T1000 (cell line): ENCODE measurements around the gene CD96.

Experiments
- DNase-seq: peaks from one replicate; lab custom pipeline; 2025; ENCODE audit warnings: mixed read lengths; lab: John Stamatoyannopoulos, UW

Gene CD96

DNA sequence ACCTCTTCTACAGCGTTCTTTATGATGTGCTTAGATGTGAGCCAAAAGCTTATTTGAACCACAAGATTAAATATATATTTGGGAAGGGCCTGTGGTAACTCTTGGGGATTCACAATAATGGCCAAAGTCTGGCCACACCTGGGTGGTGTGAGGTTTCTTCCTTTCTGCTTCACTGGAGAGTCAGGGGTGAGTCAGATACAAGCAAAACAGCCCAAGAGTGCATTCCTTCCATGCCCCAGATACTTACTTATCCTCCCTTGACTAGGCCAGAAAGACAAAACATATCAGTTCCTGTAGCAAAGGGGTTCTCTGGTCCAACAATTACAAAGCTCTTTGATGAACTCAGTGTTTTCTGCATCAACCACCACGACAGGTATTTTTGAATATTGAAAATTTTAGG lies 52.2 kb downstream of the CD96 start:
- DNase-seq: no peak

GRCh38 chr3:111594781-111595180 lies 52.8 kb downstream of the CD96 start:
- DNase-seq: no peak

GRCh38 chr3:111595232-111595631 lies 53.2 kb downstream of the CD96 start, which contains the start of gene ZBED2:
Gene ZBED2, minus strand, starts transcription at chr3:111595346. Its CDS starts 1,145 bp downstream, at chr3:111594201.
- no peak for DNase-seq

GRCh38 chr3:111596328-111596727 lies 54.3 kb downstream of the CD96 start:
- DNase-seq: no peak

DNA sequence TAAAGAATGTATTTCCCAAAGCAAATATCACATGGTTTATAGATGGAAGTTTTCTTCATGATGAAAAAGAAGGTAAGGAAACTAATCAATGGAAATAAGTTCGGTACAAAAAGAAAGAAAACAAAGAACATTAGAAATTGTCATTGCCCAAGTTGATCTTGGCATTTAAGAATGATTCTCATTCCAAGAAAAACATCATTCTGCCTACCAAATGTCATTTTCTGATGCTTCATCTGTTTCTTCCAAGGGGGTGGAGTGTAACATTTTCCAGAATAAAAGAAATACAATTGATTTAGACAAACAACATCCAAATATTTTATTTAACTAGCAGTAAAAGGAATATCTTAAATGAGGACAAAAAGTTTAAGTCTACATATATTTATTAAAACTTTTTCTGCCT lies 56.1 kb downstream of the CD96 start:
- DNase-seq: no peak

GRCh38 chr3:111598552-111598951 lies 56.6 kb downstream of the CD96 start:
- no peak for DNase-seq

GRCh38 chr3:111601810-111602209 lies 59.8 kb downstream of the CD96 start:
- no peak for DNase-seq

DNA sequence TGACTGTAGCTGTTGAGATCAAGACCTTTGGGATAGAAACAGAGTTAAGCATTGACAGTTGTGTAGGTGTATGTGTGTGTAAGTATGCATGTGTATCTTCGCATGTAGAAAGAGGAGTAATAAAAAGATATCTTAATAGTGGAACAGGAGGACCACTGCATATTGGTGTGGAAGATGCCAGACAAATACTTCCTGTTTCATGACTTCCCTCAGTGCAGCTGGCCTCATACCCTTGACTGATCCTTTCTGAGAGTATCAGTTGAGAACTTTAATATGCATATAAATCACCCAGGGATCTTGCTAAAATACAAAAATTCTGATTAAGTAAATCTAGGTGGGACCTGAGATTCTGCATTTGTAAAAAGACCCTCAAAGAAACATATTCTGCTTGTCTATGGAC lies 61.7 kb downstream of the CD96 start:
- DNase-seq: no peak

DNA sequence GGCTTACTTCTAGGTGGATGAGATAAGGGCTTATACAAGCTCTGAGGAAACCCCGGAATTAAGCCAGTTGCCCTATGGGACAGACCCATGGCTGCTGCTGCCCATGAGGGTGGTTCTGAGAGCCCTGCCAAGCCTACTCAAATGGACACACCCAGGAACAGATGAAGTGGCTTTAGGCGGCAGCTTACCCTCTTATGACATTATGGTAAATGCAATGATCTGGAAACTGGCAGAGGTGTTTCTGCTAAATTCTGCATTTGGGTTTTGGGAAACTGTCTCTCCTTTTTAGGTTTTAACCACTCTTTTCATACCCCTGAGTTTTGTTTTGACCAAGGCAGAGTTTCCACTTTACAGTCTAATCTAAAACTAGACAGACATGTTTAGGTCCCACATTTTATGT lies 62.1 kb downstream of the CD96 start:
- DNase-seq: no peak

DNA sequence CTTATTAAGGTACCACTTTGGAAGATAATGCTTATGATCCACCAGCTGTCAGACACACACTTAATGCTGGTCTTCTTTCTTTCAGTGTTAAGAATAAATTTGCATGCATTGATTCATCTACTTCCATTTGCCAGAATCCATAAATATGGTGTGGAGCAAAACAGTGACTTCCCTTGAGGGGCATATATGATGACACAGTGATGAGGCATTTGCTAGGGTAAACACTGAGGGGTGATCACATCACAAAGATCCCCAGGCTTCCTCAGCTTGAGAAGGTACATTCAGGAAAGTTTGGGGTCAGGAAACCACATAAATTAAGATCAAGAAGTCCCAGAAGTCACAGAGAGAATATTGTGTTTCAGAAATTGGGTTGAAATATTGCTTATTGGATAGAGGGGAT lies 63.0 kb downstream of the CD96 start:
- DNase-seq: peak; percentile 27

GRCh38 chr3:111605493-111605892 lies 63.5 kb downstream of the CD96 start:
- no peak for DNase-seq

- DNase-seq: no peak
These were observed 65.4 kb downstream of the CD96 start for GRCh38 chr3:111607240-111607920.

DNA sequence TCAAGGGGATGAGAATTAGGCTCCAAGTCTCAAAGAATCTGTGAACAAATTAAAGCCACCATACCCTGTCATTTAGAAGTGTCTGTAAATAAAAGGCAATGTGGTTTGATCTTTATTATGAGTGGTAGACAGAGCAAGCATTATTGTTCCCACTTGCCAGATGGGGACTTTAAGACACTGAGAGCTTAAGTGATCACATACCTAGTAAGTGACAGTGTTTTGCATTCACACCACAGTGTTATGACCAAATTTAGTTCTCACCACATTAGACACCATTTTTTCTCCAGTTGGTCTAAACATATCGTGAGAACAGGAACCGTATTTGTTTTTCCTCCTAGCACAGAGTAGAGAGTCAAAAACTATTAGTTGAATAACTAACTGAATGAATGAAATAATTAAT lies 66.4 kb downstream of the CD96 start:
- DNase-seq: no peak

GRCh38 chr3:111609700-111610099 lies 67.7 kb downstream of the CD96 start:
- no peak for DNase-seq

DNA sequence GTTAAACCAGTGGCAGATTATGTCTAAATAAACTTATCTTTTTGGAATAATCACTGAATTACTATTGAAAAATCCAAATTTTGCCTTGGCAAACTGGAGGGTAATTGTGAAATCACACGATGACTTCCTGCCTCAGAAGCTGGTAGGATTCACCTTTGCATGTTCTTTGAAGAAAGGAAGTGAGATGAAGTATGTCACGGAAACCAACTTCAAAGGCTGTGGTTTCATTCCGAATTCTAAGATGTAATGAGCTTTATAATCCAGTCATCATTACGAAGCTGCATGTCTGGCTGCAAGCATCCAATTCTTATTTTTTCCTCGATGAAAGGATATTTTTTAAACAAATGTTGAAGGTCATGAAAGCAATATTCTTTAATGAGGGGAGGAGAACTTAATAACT lies 68.2 kb downstream of the CD96 start:
- DNase-seq: no peak

- DNase-seq: no peak
These were observed 68.6 kb downstream of the CD96 start for GRCh38 chr3:111610612-111611054.

DNA sequence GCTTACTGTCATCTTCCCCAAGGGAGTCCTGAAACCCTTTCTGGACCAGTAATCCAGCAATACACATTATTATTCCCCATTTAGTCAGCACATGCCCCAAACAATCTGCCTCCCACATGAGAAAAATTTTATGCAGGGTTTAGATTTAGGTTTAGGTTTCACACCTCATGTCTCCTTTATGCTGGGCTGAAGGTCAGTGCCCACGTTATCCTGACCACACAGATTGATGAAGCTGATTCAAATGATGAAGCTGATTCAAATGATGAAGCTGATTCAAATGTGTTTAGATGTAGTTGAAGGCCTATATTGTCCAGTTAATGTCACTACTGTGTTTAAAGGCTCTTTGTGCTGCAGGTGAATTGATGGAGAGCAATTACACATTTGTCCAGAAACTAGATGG lies 71.3 kb downstream of the CD96 start:
- no peak for DNase-seq

DNA sequence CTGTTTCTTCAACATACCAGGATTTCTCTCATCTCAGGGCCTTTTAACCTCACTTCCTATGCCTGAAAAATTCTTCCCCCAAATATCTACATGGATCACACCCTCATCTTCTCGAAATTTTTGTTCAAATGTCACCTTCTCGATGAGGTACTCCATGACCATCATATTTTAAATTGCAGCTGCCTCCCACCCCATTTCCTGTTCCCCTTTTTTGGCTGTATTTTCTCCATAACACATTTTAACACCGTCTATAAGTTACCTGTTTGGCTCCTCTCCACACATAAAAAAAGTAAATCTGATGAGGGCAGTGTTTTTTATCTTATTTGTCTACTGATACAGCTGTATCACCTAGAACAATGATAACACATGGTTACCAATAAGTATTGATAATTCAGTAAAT lies 73.9 kb downstream of the CD96 start:
- no peak for DNase-seq

GRCh38 chr3:111616417-111617105 lies 74.6 kb downstream of the CD96 start:
- DNase-seq: no peak

GRCh38 chr3:111617406-111617805 lies 75.4 kb downstream of the CD96 start:
- DNase-seq: no peak

- DNase-seq: no peak
These were observed 76.1 kb downstream of the CD96 start for GRCh38 chr3:111617912-111618601.

- no peak for DNase-seq
These were observed 76.9 kb downstream of the CD96 start for GRCh38 chr3:111618945-111619344.

- DNase-seq: peak; percentile 35
These were observed 77.8 kb downstream of the CD96 start for GRCh38 chr3:111619833-111620232.
